K562 (cell line): ENCODE data around the gene OSGEPL1. TPM values are rescaled to one million over a fixed set of nuclear protein-coding genes. Genes with fewer than 3 reads are reported as not detected.

Experiments used
- CBFB ChIP-seq: sonication (generic); formaldehyde crosslinking; IDR thresholded peaks from 2 replicates; pipeline ENCODE4 v1.4.0; 2020; ENCODE audit warnings: mild to moderate bottlenecking, missing genetic modification reagents
- CEBPG ChIP-seq, 3 experiments: fragments of 200-800 bp in 1 of 3; sonication (Bioruptor generic) in 1 of 3; sonication (generic) in 1 of 3; formaldehyde crosslinking in 1 of 3; IDR thresholded peaks in 2 of 3; conservative IDR thresholded peaks in 1 of 3; 2 replicates each; pipeline versions ENCODE4 v1.6.1 to v1.8.0; 2016 to 2022; ENCODE audit warnings: missing compliant biosample characterization in 2 of 3, missing genetic modification characterization in 2 of 3, mild to moderate bottlenecking in 1 of 3, missing genetic modification reagents in 1 of 3
- ESRRB ChIP-seq: fragments of 250-450 bp; sonication (Bioruptor Pico); IDR thresholded peaks from 2 replicates; pipeline ENCODE4 v1.5.0; 2020; ENCODE audit warnings: mild to moderate bottlenecking, moderate library complexity, borderline replicate concordance
- FOXM1 ChIP-seq, 2 experiments: fragments of 450-650 bp in 1 of 2; sonication (generic) in 1 of 2; formaldehyde crosslinking in 1 of 2; IDR thresholded peaks; 2 replicates each; pipeline versions ENCODE4 v1.6.1 to v1.9.0; 2017 to 2022; ENCODE audit warnings: low read depth in 2 of 2, mild to moderate bottlenecking in 2 of 2, missing genetic modification reagents in 1 of 2, moderate library complexity in 1 of 2
- HDAC2 ChIP-seq: fragments of 450-650 bp; IDR thresholded peaks from 2 replicates; pipeline ENCODE4 v1.6.1; 2016; ENCODE audit warnings: mild to moderate bottlenecking
- MED1 ChIP-seq: sonication (generic); formaldehyde crosslinking; IDR thresholded peaks from 2 replicates; pipeline ENCODE4 v1.8.1; 2023; ENCODE audit warnings: missing genetic modification reagents, borderline replicate concordance
- NRF1 ChIP-seq, 2 experiments: fragments of 450-650 bp; IDR thresholded peaks in 1 of 2; conservative IDR thresholded peaks in 1 of 2; 2 replicates each; pipeline ENCODE4 v1.6.1; 2014; ENCODE audit warnings: mild to moderate bottlenecking in 2 of 2
- PTRF ChIP-seq: fragments of 450-650 bp; IDR thresholded peaks from 2 replicates; pipeline ENCODE4 v1.6.1; 2016; ENCODE audit warnings: mild to moderate bottlenecking, missing genetic modification characterization, missing compliant biosample characterization
- SETDB1 ChIP-seq: IDR thresholded peaks from one replicate; pipeline ENCODE4 v1.6.1; 2012; ENCODE audit warnings: low read length, control low read depth, inconsistent platforms
- SMARCA5 ChIP-seq: fragments of 450-650 bp; IDR thresholded peaks from 2 replicates; pipeline ENCODE4 v1.6.1; 2016
- TAF1 ChIP-seq: IDR thresholded peaks from 2 replicates; pipeline ENCODE4 v1.6.1; 2011; ENCODE audit warnings: mild to moderate bottlenecking, low read length, moderate library complexity; ENCODE audit not compliant: insufficient read depth, control insufficient read depth, severe bottlenecking; ENCODE audit errors: extremely low read depth
- ZFX ChIP-seq: sonication (generic); formaldehyde crosslinking; IDR thresholded peaks from 2 replicates; pipeline ENCODE4 v1.8.0; 2022; ENCODE audit warnings: mild to moderate bottlenecking, missing genetic modification reagents, moderate library complexity
- ZNF143 ChIP-seq: sonication (generic); formaldehyde crosslinking; IDR thresholded peaks from 2 replicates; pipeline ENCODE4 v1.9.0; 2022; ENCODE audit warnings: mild to moderate bottlenecking, missing genetic modification reagents
- ZNF586 ChIP-seq: fragments of 450-650 bp; formaldehyde crosslinking; conservative IDR thresholded peaks from 2 replicates; pipeline ENCODE4 v1.4.0; 2020; ENCODE audit warnings: mild to moderate bottlenecking, moderate library complexity
- ZZZ3 ChIP-seq: fragments of 450-650 bp; IDR thresholded peaks from 2 replicates; pipeline ENCODE4 v1.6.1; 2016; ENCODE audit warnings: antibody characterized with exemption, mild to moderate bottlenecking, moderate library complexity
- polyA plus RNA-seq, 8 experiments: library from polyadenylated mRNA; depleted of rRNA in 4 of 8; stranded (reverse) in 5 of 8; unstranded in 3 of 8; fragments of >200 nt; fragmentation: Nextera tagmentation in 2 of 8; fragmentation: Illumina TruSeq in 1 of 8; extraction: Ambion mirVana in 2 of 8; extraction: Trizol in 1 of 8; gene quantifications; 2 replicates each; pipeline versions ENCODE4 v1.2.1 to v1.2.3, GENCODE V29; 2011 to 2014; ENCODE audit warnings: inconsistent platforms in 1 of 8, missing spikeins in 1 of 8
- total RNA-seq, 7 experiments: library from RNA; depleted of rRNA in 6 of 7; stranded (reverse); fragments of >200 nt in 6 of 7; fragmentation: Illumina TruSeq in 2 of 7; extraction: Trizol in 2 of 7; gene quantifications; 2 replicates each; pipeline versions ENCODE4 v1.2.1 to v1.2.3, GENCODE V29; 2011 to 2021; ENCODE audit warnings: low replicate concordance in 1 of 7
- TF ChIP-seq, protein P1 (sequence below): fragments of 450-650 bp; formaldehyde crosslinking; IDR thresholded peaks from 2 replicates; pipeline ENCODE4 v1.4.0; 2022; ENCODE audit warnings: missing genetic modification characterization
- TF ChIP-seq, protein P2 (sequence below): fragments of 450-650 bp; IDR thresholded peaks from 2 replicates; pipeline ENCODE4 v1.6.1; 2017; ENCODE audit warnings: mild to moderate bottlenecking, moderate library complexity
- TF ChIP-seq, protein P3 (sequence below): fragments of 250-450 bp; sonication (Bioruptor Pico); IDR thresholded peaks from 2 replicates; pipeline ENCODE4 v1.5.0; 2021
- TF ChIP-seq, protein P4 (sequence below): fragments of 450-650 bp; IDR thresholded peaks from 2 replicates; pipeline ENCODE4 v1.6.1; 2018; ENCODE audit not compliant: partially characterized antibody
- TF ChIP-seq, protein P5 (sequence below): fragments of 250-450 bp; sonication (Bioruptor Pico); IDR thresholded peaks from 2 replicates; pipeline ENCODE4 v1.8.0; 2021; ENCODE audit warnings: moderate library complexity, mild to moderate bottlenecking, inconsistent platforms

The OSGEPL1 gene
- total and polyA plus RNA-seq, 9 of the 15 experiments (the other 6 are each of a cell fraction or from before 2014, with no cell fraction given): 2.5 to 10.8 (median 6.5) TPM

DNA sequence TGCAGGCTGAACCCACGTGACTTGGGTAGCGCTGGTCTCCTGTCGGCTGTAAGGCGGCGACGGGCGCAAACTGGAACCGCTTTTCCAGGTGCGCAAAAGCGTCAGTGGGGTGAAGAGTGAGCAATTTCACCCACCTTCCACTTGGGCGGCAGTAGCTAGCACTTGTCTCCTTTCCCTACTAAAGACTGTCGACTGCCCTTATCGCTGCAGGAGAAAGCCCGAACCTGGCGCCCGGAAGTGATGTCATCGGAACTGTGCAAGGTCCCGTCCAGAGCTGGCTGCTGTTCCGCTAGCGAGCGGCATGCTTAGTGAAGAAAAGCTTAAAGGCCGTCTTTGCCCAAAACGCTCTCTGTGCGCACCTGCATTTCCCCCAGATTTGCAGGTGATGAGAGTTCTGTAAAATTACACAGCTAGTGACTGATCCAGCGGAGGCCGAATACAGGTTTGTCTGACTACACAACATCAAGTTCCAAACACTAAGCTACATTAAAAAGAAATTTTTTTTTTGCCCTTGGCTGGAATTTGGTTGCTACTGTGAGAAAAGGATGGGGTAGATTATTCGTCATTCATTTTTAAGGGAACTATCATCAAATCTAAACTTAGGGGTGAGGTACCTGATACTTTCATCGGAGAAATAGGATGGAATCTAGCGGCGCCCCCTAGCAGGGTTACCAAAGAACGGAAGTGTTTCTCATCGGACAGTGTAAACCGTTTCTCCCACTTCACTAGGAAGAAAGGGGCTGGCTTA lies at the start of gene OSGEPL1 (continued):
- TF ChIP-seq FOXM1 (IDR thresholded peaks at IDR 0.05; ENCODE audit: low read depth): no peak
- 0 out of 2 replicates have a peak, but pooled peaks have one; percentile 59 for TF ChIP-seq FOXM1 (CRISPR knock-in tag; IDR thresholded peaks at IDR 0.05; ENCODE audit: low read depth)
- TF ChIP-seq ZFX (CRISPR knock-in tag): peak; percentile 70
- TF ChIP-seq SETDB1: no peak
- TF ChIP-seq SMARCA5: no peak
- TF ChIP-seq, protein P1, sequence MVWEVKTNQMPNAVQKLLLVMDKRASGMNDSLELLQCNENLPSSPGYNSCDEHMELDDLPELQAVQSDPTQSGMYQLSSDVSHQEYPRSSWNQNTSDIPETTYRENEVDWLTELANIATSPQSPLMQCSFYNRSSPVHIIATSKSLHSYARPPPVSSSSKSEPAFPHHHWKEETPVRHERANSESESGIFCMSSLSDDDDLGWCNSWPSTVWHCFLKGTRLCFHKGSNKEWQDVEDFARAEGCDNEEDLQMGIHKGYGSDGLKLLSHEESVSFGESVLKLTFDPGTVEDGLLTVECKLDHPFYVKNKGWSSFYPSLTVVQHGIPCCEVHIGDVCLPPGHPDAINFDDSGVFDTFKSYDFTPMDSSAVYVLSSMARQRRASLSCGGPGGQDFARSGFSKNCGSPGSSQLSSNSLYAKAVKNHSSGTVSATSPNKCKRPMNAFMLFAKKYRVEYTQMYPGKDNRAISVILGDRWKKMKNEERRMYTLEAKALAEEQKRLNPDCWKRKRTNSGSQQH (CRISPR knock-in tag): no peak
- TF ChIP-seq, protein P2, sequence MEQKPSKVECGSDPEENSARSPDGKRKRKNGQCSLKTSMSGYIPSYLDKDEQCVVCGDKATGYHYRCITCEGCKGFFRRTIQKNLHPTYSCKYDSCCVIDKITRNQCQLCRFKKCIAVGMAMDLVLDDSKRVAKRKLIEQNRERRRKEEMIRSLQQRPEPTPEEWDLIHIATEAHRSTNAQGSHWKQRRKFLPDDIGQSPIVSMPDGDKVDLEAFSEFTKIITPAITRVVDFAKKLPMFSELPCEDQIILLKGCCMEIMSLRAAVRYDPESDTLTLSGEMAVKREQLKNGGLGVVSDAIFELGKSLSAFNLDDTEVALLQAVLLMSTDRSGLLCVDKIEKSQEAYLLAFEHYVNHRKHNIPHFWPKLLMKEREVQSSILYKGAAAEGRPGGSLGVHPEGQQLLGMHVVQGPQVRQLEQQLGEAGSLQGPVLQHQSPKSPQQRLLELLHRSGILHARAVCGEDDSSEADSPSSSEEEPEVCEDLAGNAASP: no peak
- TF ChIP-seq, protein P3, sequence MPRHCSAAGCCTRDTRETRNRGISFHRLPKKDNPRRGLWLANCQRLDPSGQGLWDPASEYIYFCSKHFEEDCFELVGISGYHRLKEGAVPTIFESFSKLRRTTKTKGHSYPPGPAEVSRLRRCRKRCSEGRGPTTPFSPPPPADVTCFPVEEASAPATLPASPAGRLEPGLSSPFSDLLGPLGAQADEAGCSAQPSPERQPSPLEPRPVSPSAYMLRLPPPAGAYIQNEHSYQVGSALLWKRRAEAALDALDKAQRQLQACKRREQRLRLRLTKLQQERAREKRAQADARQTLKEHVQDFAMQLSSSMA (CRISPR knock-in tag): no peak
- TF ChIP-seq CEBPG (CRISPR knock-in tag; IDR thresholded peaks at IDR 0.05): no peak
- peak in 1 of 2 experiments; percentile 21; a peak in 1 of 4 replicates for TF ChIP-seq CEBPG (tag; conservative IDR thresholded peaks at IDR 0.05 in 1 of 2, IDR thresholded peaks at IDR 0.05 in 1 of 2)
- TF ChIP-seq, protein P4, sequence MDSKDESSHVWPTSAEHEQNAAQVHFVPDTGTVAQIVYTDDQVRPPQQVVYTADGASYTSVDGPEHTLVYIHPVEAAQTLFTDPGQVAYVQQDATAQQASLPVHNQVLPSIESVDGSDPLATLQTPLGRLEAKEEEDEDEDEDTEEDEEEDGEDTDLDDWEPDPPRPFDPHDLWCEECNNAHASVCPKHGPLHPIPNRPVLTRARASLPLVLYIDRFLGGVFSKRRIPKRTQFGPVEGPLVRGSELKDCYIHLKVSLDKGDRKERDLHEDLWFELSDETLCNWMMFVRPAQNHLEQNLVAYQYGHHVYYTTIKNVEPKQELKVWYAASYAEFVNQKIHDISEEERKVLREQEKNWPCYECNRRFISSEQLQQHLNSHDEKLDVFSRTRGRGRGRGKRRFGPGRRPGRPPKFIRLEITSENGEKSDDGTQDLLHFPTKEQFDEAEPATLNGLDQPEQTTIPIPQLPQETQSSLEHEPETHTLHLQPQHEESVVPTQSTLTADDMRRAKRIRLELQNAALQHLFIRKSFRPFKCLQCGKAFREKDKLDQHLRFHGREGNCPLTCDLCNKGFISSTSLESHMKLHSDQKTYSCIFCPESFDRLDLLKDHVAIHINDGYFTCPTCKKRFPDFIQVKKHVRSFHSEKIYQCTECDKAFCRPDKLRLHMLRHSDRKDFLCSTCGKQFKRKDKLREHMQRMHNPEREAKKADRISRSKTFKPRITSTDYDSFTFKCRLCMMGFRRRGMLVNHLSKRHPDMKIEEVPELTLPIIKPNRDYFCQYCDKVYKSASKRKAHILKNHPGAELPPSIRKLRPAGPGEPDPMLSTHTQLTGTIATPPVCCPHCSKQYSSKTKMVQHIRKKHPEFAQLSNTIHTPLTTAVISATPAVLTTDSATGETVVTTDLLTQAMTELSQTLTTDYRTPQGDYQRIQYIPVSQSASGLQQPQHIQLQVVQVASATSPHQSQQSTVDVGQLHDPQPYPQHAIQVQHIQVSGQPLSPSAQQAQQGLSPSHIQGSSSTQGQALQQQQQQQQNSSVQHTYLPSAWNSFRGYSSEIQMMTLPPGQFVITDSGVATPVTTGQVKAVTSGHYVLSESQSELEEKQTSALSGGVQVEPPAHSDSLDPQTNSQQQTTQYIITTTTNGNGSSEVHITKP: no peak
- TF ChIP-seq HDAC2: peak; percentile 49; the same call in 1 of the 2 replicates
- no peak for TF ChIP-seq ZNF586
- TF ChIP-seq ZNF143 (CRISPR knock-in tag): no peak
- peak; percentile 64 for TF ChIP-seq TAF1
- TF ChIP-seq, protein P5, sequence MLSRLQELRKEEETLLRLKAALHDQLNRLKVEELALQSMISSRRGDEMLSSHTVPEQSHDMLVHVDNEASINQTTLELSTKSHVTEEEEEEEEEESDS (CRISPR knock-in tag): no peak
- TF ChIP-seq NRF1 (conservative IDR thresholded peaks at IDR 0.05 in 1 of 2, IDR thresholded peaks at IDR 0.05 in 1 of 2): peak; percentile 79 to 83
- TF ChIP-seq PTRF: no peak
- no peak for TF ChIP-seq CBFB (CRISPR knock-in tag)
- no peak for TF ChIP-seq ZZZ3
- TF ChIP-seq ESRRB (CRISPR knock-in tag): no peak
- no peak for TF ChIP-seq MED1 (CRISPR knock-in tag)
